GM12878 (cell line): ENCODE data around the gene CPNE4. TPM values are rescaled to one million over a fixed set of nuclear protein-coding genes. Genes with fewer than 3 reads are reported as not detected.

ENCODE experiments used
- ATAC-seq: fragments of 200-7000 bp; cut with Tn5 transposase; 3 replicates; pipeline ENCODE4 v1.9.1; 2020; ENCODE audit warnings: mild to moderate bottlenecking, moderate library complexity
- BruUV-seq: library from RNA; stranded (reverse); fragments of 400-500 nt; replicated peaks from 2 replicates; lab custom pipeline; 2021; lab: Mats Ljungman, UMichigan
- CTCF ChIA-PET: fragments of 300-600 bp; sonication (Branson Sonifier 250); formaldehyde crosslinking; extraction: SDS; loops from one replicate; lab custom pipeline; 2021; ENCODE audit warnings: inconsistent platforms; lab: Yijun Ruan, JAX
- POLR2A ChIA-PET: fragments of 350-600 bp; formaldehyde crosslinking; extraction: SDS; loops from one replicate; lab custom pipeline; 2021; ENCODE audit warnings: inconsistent platforms; lab: Charles Lee
- RAD21 ChIA-PET: fragments of 300-600 bp; sonication (Branson Sonifier 250); formaldehyde crosslinking; loops from one replicate; lab custom pipeline; 2023; ENCODE audit warnings: antibody characterized with exemption; ENCODE audit not compliant: unreplicated experiment; lab: Charles Lee
- SMC1A ChIA-PET: fragments of 300-600 bp; sonication (Branson Sonifier 250); formaldehyde crosslinking; loops from one replicate; lab custom pipeline; 2023; ENCODE audit not compliant: unreplicated experiment, uncharacterized antibody; lab: Charles Lee
- DNase-seq: peaks from one replicate; pipeline ENCODE4 v3.0.0-alpha.2; 2011; ENCODE audit warnings: low read depth, low spot score
- FAIRE-seq: peaks from 3 replicates; lab custom pipeline; 2011; peaks lifted over from hg19 to GRCh38; lab: Jason Lieb, UNC
- H2AFZ ChIP-seq: 2 replicates; pipeline ENCODE4 v1.6.0; 2011; ENCODE audit warnings: low read depth, low read length, control low read depth; ENCODE audit not compliant: control insufficient read depth
- H3K27ac ChIP-seq: 2 replicates; pipeline ENCODE4 v1.5.1; 2011; ENCODE audit warnings: control low read depth; ENCODE audit not compliant: control insufficient read depth, insufficient read depth
- H3K27me3 ChIP-seq, 2 experiments: replicated peaks in 1 of 2; 2 replicates each; pipeline versions ENCODE4 v1.6.0 to v1.6.1; 2011; ENCODE audit warnings: low read length in 1 of 2; ENCODE audit not compliant: control insufficient read depth in 2 of 2, insufficient read depth in 2 of 2
- H3K36me3 ChIP-seq, 2 experiments: 2 replicates each; pipeline ENCODE4 v1.5.1; 2011; ENCODE audit warnings: low read length in 1 of 2; ENCODE audit not compliant: control insufficient read depth in 2 of 2, insufficient read depth in 2 of 2
- H3K4me1 ChIP-seq: 2 replicates; pipeline ENCODE4 v1.6.1; 2011; ENCODE audit warnings: mild to moderate bottlenecking, low read length, moderate library complexity, mixed read lengths; ENCODE audit not compliant: control insufficient read depth, insufficient read depth
- H3K4me2 ChIP-seq: 2 replicates; pipeline ENCODE4 v1.6.0; 2011; ENCODE audit warnings: control low read depth; ENCODE audit not compliant: control insufficient read depth, insufficient read depth
- H3K4me3 ChIP-seq: fragments of 200-600 bp; sonication (generic); 2 replicates; pipeline ENCODE4 v1.5.1; 2016
- H3K79me2 ChIP-seq: 2 replicates; pipeline ENCODE4 v1.6.0; 2011; ENCODE audit warnings: low read length; ENCODE audit not compliant: control insufficient read depth, insufficient read depth
- H3K9ac ChIP-seq: 2 replicates; pipeline ENCODE4 v1.8.0; 2011; ENCODE audit warnings: low read length, control low read depth, mixed read lengths; ENCODE audit not compliant: control insufficient read depth, insufficient read depth
- H3K9me3 ChIP-seq: replicated peaks from 3 replicates; pipeline ENCODE4 v1.5.1; 2011; ENCODE audit warnings: mild to moderate bottlenecking, low read length; ENCODE audit not compliant: control insufficient read depth, insufficient read depth
- H4K20me1 ChIP-seq: 2 replicates; pipeline ENCODE4 v1.6.0; 2011; ENCODE audit not compliant: control insufficient read depth, insufficient read depth
- BHLHE40 ChIP-seq, 2 experiments: fragments of 450-650 bp in 1 of 2; IDR thresholded peaks; 2 replicates each; pipeline ENCODE4 v1.6.1; 2011 to 2017; ENCODE audit warnings: low read depth in 2 of 2, borderline replicate concordance in 1 of 2, improper control_type of control experiment in 1 of 2, low read length in 1 of 2, mild to moderate bottlenecking in 1 of 2
- CBFB ChIP-seq: IDR thresholded peaks from 2 replicates; pipeline ENCODE4 v1.6.1; 2016; ENCODE audit warnings: antibody characterized with exemption, low read depth
- IKZF2 ChIP-seq, 2 experiments: fragments of 450-650 bp; IDR thresholded peaks; 2 replicates each; pipeline ENCODE4 v1.6.1; 2017; ENCODE audit warnings: mild to moderate bottlenecking in 2 of 2, moderate library complexity in 2 of 2
- IRF4 ChIP-seq: IDR thresholded peaks from 2 replicates; pipeline ENCODE4 v1.6.1; 2011; ENCODE audit warnings: low read depth, low read length
- MEF2A ChIP-seq: IDR thresholded peaks from 2 replicates; pipeline ENCODE4 v1.6.1; 2011; ENCODE audit warnings: low read depth, mild to moderate bottlenecking, low read length, moderate library complexity; ENCODE audit not compliant: insufficient read depth
- MLLT1 ChIP-seq: fragments of 450-650 bp; IDR thresholded peaks from 2 replicates; pipeline ENCODE4 v1.6.1; 2016; ENCODE audit warnings: mild to moderate bottlenecking
- NFIC ChIP-seq: IDR thresholded peaks from 2 replicates; pipeline ENCODE4 v1.6.1; 2012; ENCODE audit warnings: low read depth, mild to moderate bottlenecking, inconsistent platforms, low read length, moderate library complexity
- NFYB ChIP-seq: IDR thresholded peaks from 2 replicates; pipeline ENCODE4 v1.6.1; 2011; ENCODE audit warnings: low read depth, mild to moderate bottlenecking, low read length, improper control_type of control experiment, moderate library complexity; ENCODE audit not compliant: insufficient read depth
- NR2F1 ChIP-seq: fragments of 450-650 bp; conservative IDR thresholded peaks from 2 replicates; pipeline ENCODE4 v1.6.1; 2017; ENCODE audit warnings: mild to moderate bottlenecking
- POU2F2 ChIP-seq: IDR thresholded peaks from 3 replicates; pipeline ENCODE4 v1.6.1; 2011; ENCODE audit warnings: low read depth, mild to moderate bottlenecking, low read length, borderline replicate concordance
- TCF7 ChIP-seq: IDR thresholded peaks from 2 replicates; pipeline ENCODE4 v1.6.1; 2014; ENCODE audit warnings: antibody characterized with exemption, borderline replicate concordance
- ZNF24 ChIP-seq: fragments of 450-650 bp; IDR thresholded peaks from 2 replicates; pipeline ENCODE4 v1.6.1; 2017; ENCODE audit warnings: antibody characterized with exemption, mild to moderate bottlenecking
- WGBS: methylation state at CpG from one replicate; pipeline ENCODE4 v1.1.6; 2016; ENCODE audit warnings: low lambda C conversion rate; ENCODE audit not compliant: insufficient replicate concordance, insufficient coverage; ENCODE audit errors: missing lambda C conversion rate; 5-methylcytosine and 5-hydroxymethylcytosine counted together
- in situ Hi-C: fragments of 300-500 bp; cut with MboI; formaldehyde crosslinking; loops from 9 replicates; pipeline ENCODE4 v1.14.3; 2018; ENCODE audit warnings: mixed read lengths
- intact Hi-C: fragments of 100-400 bp; cut with micrococcal nuclease; formaldehyde crosslinking; loops from one replicate; pipeline ENCODE4 v1.14.2; 2022; ENCODE audit not compliant: unreplicated experiment
- polyA plus RNA-seq, 11 experiments: library from polyadenylated mRNA; depleted of rRNA in 4 of 11; unstranded in 6 of 11; stranded (reverse) in 5 of 11; fragments of >200 nt; fragmentation: Nextera tagmentation in 4 of 11; fragmentation: Illumina TruSeq in 1 of 11; extraction: Ambion mirVana in 4 of 11; extraction: Trizol in 1 of 11; gene quantifications; 1 replicate in 1 of 11; 2 replicates in 10 of 11; pipeline versions ENCODE4 v1.2.1 to v1.2.3, GENCODE V29; 2011 to 2016; ENCODE audit warnings: inconsistent platforms in 2 of 11, missing spikeins in 2 of 11, low read depth in 1 of 11
- total RNA-seq, 4 experiments: library from RNA; depleted of rRNA in 3 of 4; stranded (reverse); fragments of >200 nt in 3 of 4; fragmentation: Illumina TruSeq in 1 of 4; extraction: Trizol in 1 of 4; gene quantifications; 2 replicates each; pipeline versions ENCODE4 v1.2.1 to v1.2.3, GENCODE V29; 2013 to 2021
- TF ChIP-seq, protein P1 (sequence below): IDR thresholded peaks from 2 replicates; pipeline ENCODE4 v1.6.1; 2012; ENCODE audit warnings: low read depth, low read length, improper control_type of control experiment
- TF ChIP-seq, protein P2 (sequence below): IDR thresholded peaks from 2 replicates; pipeline ENCODE4 v1.6.1; 2011; ENCODE audit warnings: mild to moderate bottlenecking, low read depth, low read length, moderate library complexity; ENCODE audit not compliant: insufficient replicate concordance
- TF ChIP-seq, protein P3 (sequence below): fragments of 450-650 bp; IDR thresholded peaks from 2 replicates; pipeline ENCODE4 v1.6.1; 2018; ENCODE audit warnings: borderline replicate concordance, mild to moderate bottlenecking; ENCODE audit not compliant: partially characterized antibody

The CPNE4 gene
- total and polyA plus RNA-seq, 10 of the 15 experiments (the other 5 are each of a cell fraction or from before 2014, with no cell fraction given): 0.17 to 1.9 (median 0.48) TPM; not detected in 1

- ATAC-seq: peak; percentile 95
- Histone ChIP-seq H3K4me2 (peak overlapping the region; percentile 61), H3K36me3 (no peaks in the 10 kb centered on the region), H3K4me1 (peaks cover 18% of the 10 kb centered on the region), H3K79me2 (no peaks in the 10 kb centered on the region), H4K20me1 (no peaks in the 10 kb centered on the region), H2AFZ (no peak overlapping the region), H3K27ac (0 out of 2 replicates have a peak overlapping the region, but pooled peaks have one; percentile 15), H3K9ac (no peak overlapping the region), H3K4me3 (0 out of 2 replicates have a peak overlapping the region, but pooled peaks have one; percentile 6), H3K27me3 (no peaks in the 10 kb centered on the region), H3K9me3 (no peaks in the 10 kb centered on the region)
- SMC1A ChIA-PET: interaction anchor here (0.6 to 2.8 kb wide), 15 partner anchors 8 to 476 kb away, joined by 3 to 20 read pairs (median 4); no protein-coding TSS in a partner anchor
- intact Hi-C loops: loop anchor here (5.0 kb wide), 2 partner anchors 79 to 159 kb away; no protein-coding TSS in a partner anchor
- RAD21 ChIA-PET: interaction anchor here (0.9 to 2.4 kb wide), 8 partner anchors 14 to 476 kb away, joined by 3 to 9 read pairs (median 4); no protein-coding TSS in a partner anchor
- CTCF ChIA-PET: interaction anchor here (0.7 to 2.7 kb wide), 9 partner anchors 8 to 521 kb away, joined by 3 to 18 read pairs (median 3); no protein-coding TSS in a partner anchor
- WGBS: 15% methylated on average over 3 of the region's 3 CpGs
- POLR2A ChIA-PET: interaction anchor here (0.6 to 1.8 kb wide), 4 partner anchors 73 to 167 kb away, joined by 3 to 5 read pairs (median 3); no protein-coding TSS in a partner anchor
- peak; percentile 71 for DNase-seq
- FAIRE-seq: peak; percentile 75
- BruUV-seq: no TSS peak
- in situ Hi-C loops: loop anchor here (5.0 kb wide), 1 partner anchor 479 kb away; no protein-coding TSS in a partner anchor
- 0 out of 2 replicates have a peak, but pooled peaks have one; percentile 43 for TF ChIP-seq IRF4
- TF ChIP-seq NFYB: no peak
- TF ChIP-seq NFIC: peak; percentile 75
- TF ChIP-seq ZNF24: no peak
- TF ChIP-seq, protein P1, sequence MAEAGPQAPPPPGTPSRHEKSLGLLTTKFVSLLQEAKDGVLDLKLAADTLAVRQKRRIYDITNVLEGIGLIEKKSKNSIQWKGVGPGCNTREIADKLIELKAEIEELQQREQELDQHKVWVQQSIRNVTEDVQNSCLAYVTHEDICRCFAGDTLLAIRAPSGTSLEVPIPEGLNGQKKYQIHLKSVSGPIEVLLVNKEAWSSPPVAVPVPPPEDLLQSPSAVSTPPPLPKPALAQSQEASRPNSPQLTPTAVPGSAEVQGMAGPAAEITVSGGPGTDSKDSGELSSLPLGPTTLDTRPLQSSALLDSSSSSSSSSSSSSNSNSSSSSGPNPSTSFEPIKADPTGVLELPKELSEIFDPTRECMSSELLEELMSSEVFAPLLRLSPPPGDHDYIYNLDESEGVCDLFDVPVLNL: no peak
- TF ChIP-seq CBFB: peak; percentile 53; the same call in 1 of the 2 replicates
- TF ChIP-seq MEF2A: 0 out of 2 replicates have a peak, but pooled peaks have one; percentile 58
- TF ChIP-seq POU2F2: peak; percentile 79; the same call in 1 of the 3 replicates
- peak; percentile 11; the same call in 1 of the 2 replicates for TF ChIP-seq TCF7
- TF ChIP-seq, protein P2, sequence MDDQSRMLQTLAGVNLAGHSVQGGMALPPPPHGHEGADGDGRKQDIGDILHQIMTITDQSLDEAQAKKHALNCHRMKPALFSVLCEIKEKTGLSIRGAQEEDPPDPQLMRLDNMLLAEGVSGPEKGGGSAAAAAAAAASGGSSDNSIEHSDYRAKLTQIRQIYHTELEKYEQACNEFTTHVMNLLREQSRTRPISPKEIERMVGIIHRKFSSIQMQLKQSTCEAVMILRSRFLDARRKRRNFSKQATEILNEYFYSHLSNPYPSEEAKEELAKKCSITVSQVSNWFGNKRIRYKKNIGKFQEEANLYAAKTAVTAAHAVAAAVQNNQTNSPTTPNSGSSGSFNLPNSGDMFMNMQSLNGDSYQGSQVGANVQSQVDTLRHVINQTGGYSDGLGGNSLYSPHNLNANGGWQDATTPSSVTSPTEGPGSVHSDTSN: no peak
- TF ChIP-seq IKZF2 (IDR thresholded peaks at IDR 0.05): peak; percentile 77 to 82; a peak in 3 of 4 replicates
- 0 out of 2 replicates have a peak, but pooled peaks have one; percentile 31 for TF ChIP-seq NR2F1
- TF ChIP-seq BHLHE40 (IDR thresholded peaks at IDR 0.05; ENCODE audit: borderline replicate concordance in 1 of 2, low read depth in 2 of 2, low read length in 1 of 2): peak; percentile 7 to 57; a peak in 2 of 4 replicates
- TF ChIP-seq MLLT1: no peak
- TF ChIP-seq, protein P3, sequence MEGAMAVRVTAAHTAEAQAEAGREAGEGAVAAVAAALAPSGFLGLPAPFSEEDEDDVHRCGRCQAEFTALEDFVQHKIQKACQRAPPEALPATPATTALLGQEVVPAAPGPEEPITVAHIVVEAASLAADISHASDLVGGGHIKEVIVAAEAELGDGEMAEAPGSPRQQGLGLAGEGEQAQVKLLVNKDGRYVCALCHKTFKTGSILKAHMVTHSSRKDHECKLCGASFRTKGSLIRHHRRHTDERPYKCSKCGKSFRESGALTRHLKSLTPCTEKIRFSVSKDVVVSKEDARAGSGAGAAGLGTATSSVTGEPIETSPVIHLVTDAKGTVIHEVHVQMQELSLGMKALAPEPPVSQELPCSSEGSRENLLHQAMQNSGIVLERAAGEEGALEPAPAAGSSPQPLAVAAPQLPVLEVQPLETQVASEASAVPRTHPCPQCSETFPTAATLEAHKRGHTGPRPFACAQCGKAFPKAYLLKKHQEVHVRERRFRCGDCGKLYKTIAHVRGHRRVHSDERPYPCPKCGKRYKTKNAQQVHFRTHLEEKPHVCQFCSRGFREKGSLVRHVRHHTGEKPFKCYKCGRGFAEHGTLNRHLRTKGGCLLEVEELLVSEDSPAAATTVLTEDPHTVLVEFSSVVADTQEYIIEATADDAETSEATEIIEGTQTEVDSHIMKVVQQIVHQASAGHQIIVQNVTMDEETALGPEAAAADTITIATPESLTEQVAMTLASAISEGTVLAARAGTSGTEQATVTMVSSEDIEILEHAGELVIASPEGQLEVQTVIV: no peak
Measured at GRCh38 chr3:131553495-131554247, 481.1 kb downstream of the CPNE4 start.
